Endothelial cell of umbilical vein (primary cell): ENCODE results near the gene NEUROD4. TPM values are rescaled to one million over a fixed set of nuclear protein-coding genes. Genes with fewer than 3 reads are reported as not detected.

Experiments
- BruUV-seq: library from RNA; stranded (reverse); fragments of 400-500 nt; replicated peaks from 2 replicates; lab custom pipeline; 2021; lab: Mats Ljungman, UMichigan
- CTCF ChIA-PET: fragments of 300-600, 350-600 bp; sonication (Branson Sonifier 250); formaldehyde crosslinking; loops from one replicate; lab custom pipeline; 2021; ENCODE audit warnings: antibody characterized with exemption, inconsistent platforms; lab: Charles Lee
- POLR2A ChIA-PET: fragments of 300-600, 350-600 bp; sonication (Branson Sonifier 250); formaldehyde crosslinking; loops from one replicate; lab custom pipeline; 2021; ENCODE audit warnings: antibody characterized with exemption, inconsistent platforms; lab: Charles Lee
- DNase-seq: peaks from one replicate; pipeline ENCODE4 v3.0.0-alpha.2; 2011; ENCODE audit warnings: low read depth, low spot score
- FAIRE-seq: peaks from 2 replicates; lab custom pipeline; 2011; peaks lifted over from hg19 to GRCh38; lab: Jason Lieb, UNC
- H2AFZ ChIP-seq: 2 replicates; pipeline ENCODE4 v1.6.0; 2012; ENCODE audit warnings: low read depth, low read length, control low read depth, inconsistent platforms
- H3K27ac ChIP-seq: 2 replicates; pipeline ENCODE4 v1.5.1; 2011; ENCODE audit warnings: low read depth, mild to moderate bottlenecking, control low read depth, low read length, moderate library complexity; ENCODE audit not compliant: insufficient read depth
- H3K27me3 ChIP-seq, 2 experiments: 2 replicates each; pipeline versions ENCODE4 v1.6.0 to v1.6.1; 2011; ENCODE audit warnings: low read length in 2 of 2, mixed read lengths in 1 of 2; ENCODE audit not compliant: control insufficient read depth in 2 of 2, insufficient read depth in 2 of 2
- H3K36me3 ChIP-seq, 2 experiments: 2 replicates in 1 of 2; 3 replicates in 1 of 2; pipeline ENCODE4 v1.5.1; 2011; ENCODE audit warnings: low read length in 2 of 2, mild to moderate bottlenecking in 1 of 2, moderate library complexity in 1 of 2; ENCODE audit not compliant: control insufficient read depth in 2 of 2, insufficient read depth in 2 of 2; ENCODE audit errors: extremely low read depth in 1 of 2
- H3K4me1 ChIP-seq: 3 replicates; pipeline ENCODE4 v1.5.1; 2011; ENCODE audit warnings: mild to moderate bottlenecking, low read length; ENCODE audit not compliant: control insufficient read depth, insufficient read depth; ENCODE audit errors: extremely low read depth
- H3K4me2 ChIP-seq: 2 replicates; pipeline ENCODE4 v1.6.1; 2011; ENCODE audit warnings: low read length, control low read depth, mixed read lengths; ENCODE audit not compliant: insufficient read depth
- H3K4me3 ChIP-seq, 3 experiments: fragments of 200-600 bp in 1 of 3; sonication (generic), shearing (Covaris generic) in 1 of 3; replicated peaks in 1 of 3; 2 replicates each; pipeline ENCODE4 v1.5.1; 2011 to 2016; ENCODE audit warnings: control low read depth in 3 of 3, low read length in 3 of 3, mild to moderate bottlenecking in 2 of 3, inconsistent platforms in 1 of 3, low read depth in 1 of 3, moderate library complexity in 1 of 3; ENCODE audit not compliant: insufficient read depth in 1 of 3
- H3K79me2 ChIP-seq: 2 replicates; pipeline ENCODE4 v1.6.0; 2012; ENCODE audit warnings: low read length, inconsistent platforms; ENCODE audit not compliant: control insufficient read depth, insufficient read depth
- H3K9ac ChIP-seq: replicated peaks from 2 replicates; pipeline ENCODE3; 2011; ENCODE audit warnings: low read length, control low read depth; ENCODE audit not compliant: insufficient read depth; ENCODE audit errors: extremely low read depth
- H3K9me1 ChIP-seq: replicated peaks from 3 replicates; pipeline ENCODE4 v1.6.0; 2011; ENCODE audit warnings: mild to moderate bottlenecking, low read length; ENCODE audit not compliant: control insufficient read depth, insufficient read depth; ENCODE audit errors: extremely low read depth
- H3K9me3 ChIP-seq: replicated peaks from 2 replicates; pipeline ENCODE4 v1.5.1; 2012; ENCODE audit warnings: low read length, inconsistent platforms; ENCODE audit not compliant: control insufficient read depth, insufficient read depth
- H4K20me1 ChIP-seq: replicated peaks from 2 replicates; pipeline ENCODE3; 2011; ENCODE audit warnings: mild to moderate bottlenecking, low read length; ENCODE audit not compliant: control insufficient read depth, insufficient read depth; ENCODE audit errors: extremely low read depth
- CTCF ChIP-seq, 2 donors: IDR thresholded peaks; 1 replicate in 1 of 2; 2 replicates in 1 of 2; pipeline ENCODE4 v1.5.1; 2011; ENCODE audit warnings: low read length in 2 of 2, mild to moderate bottlenecking in 2 of 2, moderate library complexity in 2 of 2, control low read depth in 1 of 2, inconsistent platforms in 1 of 2, low read depth in 1 of 2; ENCODE audit not compliant: insufficient read depth in 1 of 2; ENCODE audit errors: extremely low read depth in 1 of 2
- EZH2 ChIP-seq: IDR thresholded peaks from 2 replicates; pipeline ENCODE4 v1.6.1; 2012; ENCODE audit warnings: borderline replicate concordance, low read depth, mild to moderate bottlenecking, moderate library complexity, low read length, inconsistent platforms; ENCODE audit not compliant: severe bottlenecking
- FOS ChIP-seq: IDR thresholded peaks from 2 replicates; pipeline ENCODE4 v1.6.1; 2011; ENCODE audit warnings: mild to moderate bottlenecking, low read length, moderate library complexity, borderline replicate concordance; ENCODE audit not compliant: insufficient read depth
- GATA2 ChIP-seq: IDR thresholded peaks from 2 replicates; pipeline ENCODE4 v1.7.0; 2011; ENCODE audit warnings: low read depth, mild to moderate bottlenecking, moderate library complexity, mixed read lengths, low read length; ENCODE audit not compliant: insufficient read length, insufficient read depth
- JUN ChIP-seq: IDR thresholded peaks from 2 replicates; pipeline ENCODE4 v1.6.1; 2011; ENCODE audit warnings: borderline replicate concordance, low read depth; ENCODE audit not compliant: insufficient read length, insufficient read depth
- MAX ChIP-seq: IDR thresholded peaks from 2 replicates; pipeline ENCODE4 v1.6.1; 2011; ENCODE audit not compliant: insufficient read depth, insufficient read length
- MYC ChIP-seq: IDR thresholded peaks from one replicate; pipeline ENCODE4 v1.6.1; 2011; ENCODE audit warnings: mild to moderate bottlenecking, low read depth, low read length
- POLR2A ChIP-seq: IDR thresholded peaks from 2 replicates; pipeline ENCODE4 v1.6.1; 2012; ENCODE audit warnings: low read depth, mild to moderate bottlenecking, control low read depth, low read length
- POLR2AphosphoS5 ChIP-seq: IDR thresholded peaks from 2 replicates; pipeline ENCODE4 v1.6.1; 2012; ENCODE audit warnings: low read depth, mild to moderate bottlenecking, control low read depth, low read length, moderate library complexity; ENCODE audit not compliant: insufficient read depth
- dilution Hi-C: fragments of 300-500 bp; cut with MboI; formaldehyde crosslinking; loops from one replicate; pipeline ENCODE4 v1.15.0; 2019; ENCODE audit warnings: low sequenced_read_pairs; ENCODE audit not compliant: extremely low pct_ligation_motif_present
- intact Hi-C: fragments of 100-400 bp; cut with micrococcal nuclease; formaldehyde crosslinking; loops from one replicate; pipeline ENCODE4 v1.10.0; 2022
- polyA plus RNA-seq, 4 experiments: library from polyadenylated mRNA; depleted of rRNA in 3 of 4; stranded (reverse) in 3 of 4; unstranded in 1 of 4; fragments of >200 nt; gene quantifications; 2 replicates each; pipeline versions ENCODE4 v1.2.1 to v1.2.3, GENCODE V29; 2011 to 2012; ENCODE audit warnings: missing spikeins in 1 of 4
- total RNA-seq: library from RNA; stranded (reverse); gene quantifications from 2 replicates; pipeline ENCODE4 v1.2.3, GENCODE V29; 2021

The NEUROD4 gene
- total and polyA plus RNA-seq, 2 donors (not counting 3 experiments of a cell fraction or from before 2014, with no cell fraction given) = not detected

- H3K9me3 ChIP-seq = no peaks in the 10 kb centered on the region
- no TSS peak for BruUV-seq
- intact Hi-C loops = loop anchor here (1.0 kb wide), 1 partner anchor 74 kb away; no protein-coding TSS in a partner anchor
Measured at GRCh38 chr12:55067701-55068100, 47.9 kb downstream of the NEUROD4 start.

More at GRCh38 chr12:55067701-55068100, 47.9 kb downstream of the NEUROD4 start:
- Histone ChIP-seq H3K4me1 (no peaks in the 10 kb centered on the region), H3K9ac (no peak overlapping the region), H3K4me2 (no peak overlapping the region), H3K36me3 (no peaks in the 10 kb centered on the region), H3K27ac (no peak overlapping the region), H2AFZ (no peak overlapping the region), H3K4me3 (no peak overlapping the region), H3K79me2 (no peaks in the 10 kb centered on the region), H3K9me1 (no peaks in the 10 kb centered on the region), H4K20me1 (no peaks in the 10 kb centered on the region), H3K27me3 (peaks cover 3 to 5% of the 10 kb centered on the region in 2 experiments)
- ChIA-PET CTCF (interaction anchor here (0.6 to 4.3 kb wide), 30 partner anchors 9 to 409 kb away, joined by 3 to 84 read pairs (median 6); partner anchors contain the start of gene NEUROD4), POLR2A (no interaction called here)
- no peak for FAIRE-seq
- dilution Hi-C loops = no loop called here
- TF ChIP-seq MYC (no peak), JUN (no peak), POLR2AphosphoS5 (no peak), MAX (no peak), POLR2A (no peak), CTCF (IDR thresholded peaks at IDR 0.05; ENCODE audit: extremely low read depth in 1 of 2, insufficient read depth in 1 of 2, low read depth in 1 of 2, low read length in 2 of 2) (no peak), EZH2 (no peak), FOS (no peak), GATA2 (no peak)
- DNase-seq = no peak
